Measurements from ENCODE around the gene CBX6.

CBX6 gene

DNA sequence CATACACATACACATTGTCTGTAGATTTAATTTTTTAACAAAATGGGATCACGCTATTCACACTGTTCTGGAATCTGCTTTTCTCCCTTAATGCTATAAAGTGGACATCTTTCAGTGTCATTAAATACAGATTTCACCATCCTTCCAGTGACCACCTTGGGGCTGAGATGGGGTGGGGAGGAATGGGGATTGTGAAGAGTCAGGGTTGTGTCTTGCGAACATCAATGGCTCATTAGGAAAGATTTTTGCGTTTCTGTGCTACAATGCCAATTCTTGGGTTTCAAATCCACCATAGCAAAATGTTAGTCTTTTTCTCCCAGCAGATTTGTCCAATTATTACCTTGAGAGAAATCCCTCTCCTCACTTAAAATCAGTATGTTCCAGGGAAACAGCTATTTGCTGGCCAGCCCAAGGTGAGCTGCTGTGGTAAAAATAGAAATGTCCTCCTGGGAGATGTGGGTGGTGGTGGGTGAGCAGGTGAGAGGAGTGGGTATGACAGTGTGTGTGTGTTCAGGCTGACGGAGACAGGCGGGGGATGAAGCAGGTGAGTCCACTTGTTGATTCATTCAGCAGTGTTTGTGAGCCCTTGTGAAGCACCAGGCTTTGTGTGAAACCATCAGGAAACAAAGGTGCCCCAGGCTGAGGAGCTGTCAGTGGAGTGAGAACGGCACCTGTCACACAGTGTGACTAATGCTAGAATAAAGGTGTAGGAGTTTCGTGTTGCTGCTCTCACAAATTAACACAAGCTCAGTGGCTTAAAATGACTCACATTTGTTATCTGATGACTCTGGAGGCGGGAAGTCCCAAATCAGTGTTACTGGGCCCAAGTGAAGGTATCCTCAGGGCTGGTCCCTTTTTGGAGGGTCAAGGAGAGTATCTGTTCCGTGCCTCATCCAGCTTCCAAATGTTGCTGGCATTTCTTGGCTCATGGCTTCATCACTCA lies 1.7 kb upstream of the CBX6 start:
- DNase-seq (ENCODE audit: low read depth): peak; percentile 80

GRCh38 chr22:38872831-38873248 lies 824 bp upstream of the CBX6 start:
- no peak for DNase-seq (ENCODE audit: low read depth)

GRCh38 chr22:38871360-38872171 lies 450 bp downstream of the CBX6 start:
- no peak for DNase-seq (ENCODE audit: low read depth)

- no peak for DNase-seq (ENCODE audit: low read depth)
Measured at GRCh38 chr22:38870791-38871359, 1.1 kb downstream of the CBX6 start.

DNA sequence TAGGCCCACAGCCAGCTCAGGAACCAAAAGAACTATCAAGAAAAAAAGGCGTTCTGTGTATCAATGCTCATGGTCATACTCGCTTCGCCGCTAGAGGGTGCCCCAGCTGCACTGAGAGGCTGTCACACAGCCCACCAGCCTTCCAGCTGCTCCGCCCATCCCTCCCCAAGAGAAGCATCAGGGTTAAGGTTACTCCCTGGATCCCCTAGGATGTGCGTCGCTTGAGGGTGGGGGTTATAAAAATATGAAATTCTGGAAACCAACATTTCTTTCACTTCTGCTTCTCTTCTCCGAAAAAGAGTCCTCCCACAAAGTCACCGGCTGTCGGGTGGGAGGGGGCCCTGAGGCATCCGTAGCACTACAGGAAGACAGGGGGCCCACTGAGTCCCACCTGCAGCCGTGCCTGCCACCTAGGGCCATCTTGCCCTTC lies 1.7 kb downstream of the CBX6 start:
- peak; percentile 85 for DNase-seq (ENCODE audit: low read depth)

GRCh38 chr22:38869663-38870062 lies 2.4 kb downstream of the CBX6 start:
- DNase-seq (ENCODE audit: low read depth): no peak

DNA sequence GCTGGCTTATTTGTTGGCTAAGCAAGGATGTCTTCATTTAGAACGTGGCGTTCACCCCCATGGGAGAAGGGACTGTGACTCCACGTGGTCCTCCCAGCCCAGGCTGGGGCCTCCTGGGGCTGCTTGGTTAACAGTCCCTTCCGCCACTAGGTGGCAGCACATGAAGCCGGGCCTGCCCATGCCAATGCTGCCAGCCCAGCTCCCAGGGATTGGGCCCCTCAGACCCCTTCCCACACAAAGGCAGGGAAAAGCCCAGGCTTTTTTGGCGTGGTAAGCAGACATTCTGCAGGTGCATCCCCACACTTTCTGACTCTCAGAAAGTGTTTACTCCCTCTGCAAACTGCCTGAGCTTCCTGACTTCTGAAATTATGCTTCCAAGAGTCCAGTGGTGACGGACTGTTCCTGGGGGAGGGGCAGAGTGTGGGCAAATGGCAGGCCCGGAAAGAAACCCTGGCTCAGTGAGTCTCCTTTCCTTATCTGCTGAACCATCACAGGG lies 3.1 kb downstream of the CBX6 start:
- DNase-seq (ENCODE audit: low read depth): peak; percentile 80

GRCh38 chr22:38868286-38868721 lies 3.7 kb downstream of the CBX6 start:
- DNase-seq (ENCODE audit: low read depth): no peak

GRCh38 chr22:38867471-38868285 lies 4.3 kb downstream of the CBX6 start:
- no peak for DNase-seq (ENCODE audit: low read depth)

- no peak for DNase-seq (ENCODE audit: low read depth)
Measured at GRCh38 chr22:38867124-38867455, 4.9 kb downstream of the CBX6 start.

DNA sequence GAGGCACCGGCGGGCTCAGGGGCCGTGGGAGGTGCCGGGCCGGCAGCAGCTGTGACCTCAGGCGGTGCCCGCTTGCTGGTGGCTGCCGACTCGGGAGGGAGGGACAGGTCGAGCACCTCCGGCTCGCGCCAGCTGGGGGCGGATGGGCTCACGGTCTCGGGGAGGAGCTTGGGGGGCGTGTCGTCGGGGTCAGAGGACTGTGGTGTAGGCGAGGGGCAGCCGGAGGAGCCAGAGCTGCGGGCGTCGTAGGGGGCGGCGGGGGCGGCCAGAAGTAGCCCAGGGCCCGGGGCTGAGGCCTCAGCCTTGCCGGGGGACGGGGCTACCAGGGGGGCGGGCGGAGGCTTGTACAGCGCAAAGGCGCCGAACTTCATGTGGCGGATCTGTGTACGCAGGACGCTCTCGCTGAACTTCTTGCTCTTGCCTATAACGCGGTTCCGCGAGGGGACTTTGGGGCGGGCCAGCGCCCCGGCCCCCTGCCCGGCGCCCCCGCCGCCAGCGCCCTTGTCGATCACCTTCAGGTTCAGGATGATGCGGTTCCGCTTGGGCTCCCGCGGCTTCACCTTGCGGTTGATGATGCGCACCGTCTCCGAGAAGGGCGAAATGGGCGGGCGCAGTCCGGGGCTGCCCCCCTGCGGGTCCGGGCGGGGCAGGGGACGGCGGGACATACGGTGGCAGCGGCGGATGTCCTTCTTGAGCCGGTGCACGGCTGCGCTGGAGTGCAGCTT lies 5.5 kb downstream of the CBX6 start:
- no peak for DNase-seq (ENCODE audit: low read depth)

DNA sequence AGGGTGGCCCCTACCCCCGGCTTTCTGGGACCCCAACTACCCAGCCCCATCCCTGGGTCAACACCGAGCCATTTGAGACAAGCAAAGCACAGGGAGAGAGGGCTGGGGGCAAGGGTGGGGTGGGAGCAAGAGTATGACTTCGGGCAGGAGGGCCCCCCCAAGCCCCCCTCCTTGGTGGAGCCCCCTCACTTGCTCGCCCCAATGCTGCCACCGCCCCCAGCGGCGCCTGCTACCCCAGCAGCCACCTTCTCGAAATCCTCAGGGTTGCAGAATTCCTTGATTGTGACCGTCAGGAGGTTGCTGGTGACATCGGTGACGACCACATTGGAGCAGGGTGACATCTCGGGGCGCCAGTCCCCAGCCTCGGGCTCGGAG lies 6.0 kb downstream of the CBX6 start:
- no peak for DNase-seq (ENCODE audit: low read depth)

DNA sequence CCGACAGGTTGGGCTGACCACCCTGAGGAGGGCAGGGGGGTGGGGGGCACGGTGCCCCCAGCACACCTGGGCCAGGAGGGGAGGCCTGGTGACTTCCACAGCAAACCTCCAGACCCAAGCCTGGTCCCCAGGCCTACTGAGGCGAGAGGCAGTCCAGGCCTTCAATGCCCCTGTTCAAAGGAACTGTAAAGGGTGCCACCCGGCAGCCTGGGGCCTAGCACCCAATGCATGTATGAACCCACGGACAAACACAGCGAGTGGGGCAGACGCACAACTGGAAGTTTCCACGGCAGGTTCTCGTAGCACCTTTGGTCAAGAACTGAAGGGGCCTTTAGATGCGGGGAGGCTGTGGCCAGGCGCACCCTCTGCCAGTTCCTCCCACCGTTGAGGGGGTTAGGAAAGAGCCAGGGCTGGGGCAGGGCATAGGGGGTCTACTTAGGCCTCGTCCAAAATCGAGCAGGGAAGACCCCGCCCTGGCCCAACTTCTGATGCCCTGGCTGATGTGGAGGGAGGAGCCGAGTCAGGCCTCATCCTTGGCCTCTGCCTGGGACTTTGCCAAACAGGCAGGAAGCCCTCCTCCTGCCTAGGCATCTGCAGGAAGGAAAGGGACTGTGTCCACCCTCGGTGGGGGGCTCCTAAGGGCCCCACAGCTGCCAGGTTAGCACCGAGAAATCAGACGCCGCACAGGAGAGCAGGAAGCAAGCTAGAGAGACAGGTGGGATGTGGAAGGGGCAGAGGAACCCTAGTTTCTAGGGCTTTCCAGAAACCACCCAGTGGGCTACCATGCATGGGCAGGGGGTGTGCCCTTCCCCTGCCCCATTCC lies 6.6 kb downstream of the CBX6 start:
- no peak for DNase-seq (ENCODE audit: low read depth)

- DNase-seq (ENCODE audit: low read depth): no peak
Measured at GRCh38 chr22:38864361-38865191, 7.4 kb downstream of the CBX6 start.

DNA sequence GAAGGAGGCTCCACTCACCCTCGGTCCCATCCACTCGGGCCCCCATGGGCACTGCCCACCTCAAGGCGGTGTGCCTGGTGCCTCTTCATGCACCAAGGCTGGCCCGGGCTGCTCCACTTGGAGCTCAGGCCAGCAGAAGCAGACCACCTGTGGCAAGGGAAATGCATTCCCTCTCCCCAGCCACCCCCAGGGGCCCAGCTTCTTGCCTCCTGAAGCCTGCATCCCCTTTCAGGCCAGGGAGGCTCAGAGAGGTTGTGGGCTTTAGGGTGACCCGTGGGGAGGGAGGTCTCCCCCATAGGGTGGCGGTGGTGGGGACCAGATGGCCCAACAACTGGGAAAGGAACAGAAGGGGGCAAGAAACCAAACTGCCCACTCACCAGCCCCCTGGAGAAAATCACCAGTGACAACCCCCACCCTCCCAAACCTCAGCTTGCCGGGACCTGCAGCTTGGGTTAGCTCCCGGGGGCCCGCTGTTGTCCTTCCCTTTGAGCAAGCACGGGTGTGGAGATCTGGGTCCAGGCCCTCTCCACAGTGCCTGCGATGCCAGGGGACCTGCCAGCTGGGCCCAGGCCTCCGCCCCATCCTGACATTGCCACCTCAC lies 8.4 kb downstream of the CBX6 start:
- no peak for DNase-seq (ENCODE audit: low read depth)

DNA sequence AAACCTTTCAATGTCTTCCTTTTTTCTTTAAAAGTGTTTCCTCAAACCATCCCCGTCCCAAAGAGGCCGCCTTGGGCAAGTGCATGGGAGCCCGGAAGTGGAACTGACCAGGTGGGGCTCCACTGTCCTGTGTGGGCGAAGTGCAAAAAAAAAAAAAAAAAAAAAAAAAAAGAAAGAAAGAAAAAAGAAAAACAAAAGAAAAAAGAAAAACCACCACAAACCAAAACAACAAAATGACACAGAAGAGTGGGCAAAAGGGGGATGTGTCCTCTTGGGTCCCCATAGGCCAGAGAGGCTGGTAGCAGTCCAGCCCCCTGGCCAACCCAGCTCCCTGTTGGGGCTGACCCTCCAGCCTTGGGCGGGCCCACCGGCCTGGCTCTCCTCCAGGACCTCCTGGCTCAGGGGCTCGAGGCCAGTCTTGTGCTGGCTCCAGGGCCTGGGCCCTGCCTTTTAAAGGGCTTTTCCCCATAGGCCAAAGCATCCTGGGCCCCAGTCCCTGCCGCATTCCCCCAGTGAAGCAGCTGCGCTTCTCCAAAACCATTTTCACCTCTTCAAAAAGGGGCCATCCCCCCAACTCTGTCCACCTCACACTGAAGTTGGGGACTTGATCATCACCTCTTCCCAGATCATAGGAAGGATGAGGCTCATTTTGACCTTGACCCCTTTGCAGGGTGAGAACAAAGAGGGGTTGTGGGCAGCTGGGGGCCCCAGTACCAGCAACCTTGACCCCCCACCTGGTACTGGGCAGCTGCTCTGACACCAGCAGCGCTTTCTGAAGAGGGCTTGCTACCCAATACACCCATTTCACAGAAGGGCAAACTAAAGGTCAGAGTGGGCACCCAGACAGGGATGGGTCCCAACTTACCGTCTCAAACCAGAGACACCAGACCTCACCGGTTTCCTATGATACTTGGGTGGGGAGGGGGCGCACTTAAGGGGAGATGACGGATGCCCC lies 9.4 kb downstream of the CBX6 start:
- DNase-seq (ENCODE audit: low read depth): no peak

DNA sequence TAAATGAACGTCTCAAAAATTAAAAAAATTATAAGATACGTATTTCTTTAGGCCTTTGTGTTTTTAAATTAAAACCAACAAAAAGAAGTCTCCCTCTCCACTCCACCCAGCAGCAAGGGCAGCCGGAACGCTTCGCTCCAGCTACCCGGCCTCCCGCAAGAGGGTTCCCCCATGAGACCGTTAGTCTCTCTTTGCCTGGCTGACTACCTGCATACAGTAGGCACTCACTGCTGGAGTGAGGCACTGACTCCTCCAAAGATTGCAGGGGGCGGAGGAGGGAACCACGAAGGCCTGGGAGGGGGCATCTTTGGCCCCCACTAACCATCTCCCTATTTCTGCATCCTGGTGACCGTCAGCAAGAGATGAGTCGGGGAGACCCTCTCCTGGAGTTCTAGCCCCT lies 10.1 kb downstream of the CBX6 start:
- no peak for DNase-seq (ENCODE audit: low read depth)

All from stimulated activated CD4-positive, alpha-beta T cell treated with anti-CD3 and anti-CD28 coated beads, Interleukin-2, amount 100 ng/mL, for 4 hours (primary cell).